ENCODE results near the gene CSRNP3. TPM values are rescaled to one million over a fixed set of nuclear protein-coding genes. Genes with fewer than 3 reads are reported as not detected.

CSRNP3 gene
- total RNA-seq, 1 experiment from 2014 or later: 1.3 TPM

DNA sequence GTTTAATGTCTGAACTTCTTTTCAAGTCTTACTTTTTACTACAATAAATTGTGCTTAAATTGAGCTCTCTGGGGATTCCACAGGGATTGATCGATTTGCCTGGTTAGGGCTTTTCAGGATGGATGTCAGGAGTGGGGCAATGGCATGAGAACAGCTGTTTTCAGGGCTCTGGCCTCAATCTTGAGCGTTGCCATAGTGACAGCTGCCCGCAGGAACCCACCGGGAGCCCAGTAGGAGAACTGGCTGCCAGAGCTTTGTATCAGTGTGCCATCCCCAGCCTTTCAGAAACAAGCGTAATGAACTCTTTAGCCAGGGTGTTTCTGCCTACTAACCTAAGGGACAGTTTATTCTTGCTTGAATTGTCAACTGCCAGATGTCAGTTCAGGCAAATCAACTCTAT, 231.0 kb downstream of the CSRNP3 start:
- no peaks in the 10 kb centered on the region for H3K4me1 ChIP-seq
- no peaks in the 10 kb centered on the region for H3K36me3 ChIP-seq (ENCODE audit: control insufficient read depth, insufficient read depth, low read length)
- TF ChIP-seq, protein P1, sequence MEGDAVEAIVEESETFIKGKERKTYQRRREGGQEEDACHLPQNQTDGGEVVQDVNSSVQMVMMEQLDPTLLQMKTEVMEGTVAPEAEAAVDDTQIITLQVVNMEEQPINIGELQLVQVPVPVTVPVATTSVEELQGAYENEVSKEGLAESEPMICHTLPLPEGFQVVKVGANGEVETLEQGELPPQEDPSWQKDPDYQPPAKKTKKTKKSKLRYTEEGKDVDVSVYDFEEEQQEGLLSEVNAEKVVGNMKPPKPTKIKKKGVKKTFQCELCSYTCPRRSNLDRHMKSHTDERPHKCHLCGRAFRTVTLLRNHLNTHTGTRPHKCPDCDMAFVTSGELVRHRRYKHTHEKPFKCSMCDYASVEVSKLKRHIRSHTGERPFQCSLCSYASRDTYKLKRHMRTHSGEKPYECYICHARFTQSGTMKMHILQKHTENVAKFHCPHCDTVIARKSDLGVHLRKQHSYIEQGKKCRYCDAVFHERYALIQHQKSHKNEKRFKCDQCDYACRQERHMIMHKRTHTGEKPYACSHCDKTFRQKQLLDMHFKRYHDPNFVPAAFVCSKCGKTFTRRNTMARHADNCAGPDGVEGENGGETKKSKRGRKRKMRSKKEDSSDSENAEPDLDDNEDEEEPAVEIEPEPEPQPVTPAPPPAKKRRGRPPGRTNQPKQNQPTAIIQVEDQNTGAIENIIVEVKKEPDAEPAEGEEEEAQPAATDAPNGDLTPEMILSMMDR (IDR thresholded peaks at IDR 0.05; ENCODE audit: insufficient read depth in 1 of 2, low read depth in 1 of 2, low read length in 1 of 2, severe bottlenecking in 1 of 2, unreplicated experiment in 1 of 2): no peak
- ChIA-PET CTCF (interaction anchor here (1.0 to 1.3 kb wide), 2 partner anchors 78 to 174 kb away, joined by 3 to 4 read pairs; no protein-coding TSS in a partner anchor), POLR2A (no interaction called here)
- no peak for DNase-seq
- no peak overlapping the region for H3K27ac Mint-ChIP-seq (ENCODE audit: unreplicated experiment)
- no peaks in the 10 kb centered on the region for H3K9me3 ChIP-seq
- H3K27me3 ChIP-seq (replicated peaks; ENCODE audit: control insufficient read depth, insufficient read depth, low read length): no peaks in the 10 kb centered on the region
- no peaks in the 10 kb centered on the region for H3K9me3 Mint-ChIP-seq (ENCODE audit: unreplicated experiment)
- peaks cover 7% of the 10 kb centered on the region for H3K27me3 Mint-ChIP-seq (ENCODE audit: insufficient read depth, unreplicated experiment)
- intact Hi-C loops (cut with micrococcal nuclease; ENCODE audit: unreplicated experiment): loop anchor here (5.0 kb wide), 1 partner anchor 77 kb away; no protein-coding TSS in a partner anchor
- no peak overlapping the region for H3K4me3 ChIP-seq (ENCODE audit: low read depth, low read length)
- no TSS peak for BruUV-seq (replicated peaks)
- no peaks in the 10 kb centered on the region for H3K4me1 Mint-ChIP-seq (ENCODE audit: low read depth, unreplicated experiment)
- no peaks in the 10 kb centered on the region for H3K36me3 Mint-ChIP-seq (ENCODE audit: insufficient read depth, unreplicated experiment)
- no peak overlapping the region for H3K4me3 Mint-ChIP-seq (ENCODE audit: unreplicated experiment)

DNA sequence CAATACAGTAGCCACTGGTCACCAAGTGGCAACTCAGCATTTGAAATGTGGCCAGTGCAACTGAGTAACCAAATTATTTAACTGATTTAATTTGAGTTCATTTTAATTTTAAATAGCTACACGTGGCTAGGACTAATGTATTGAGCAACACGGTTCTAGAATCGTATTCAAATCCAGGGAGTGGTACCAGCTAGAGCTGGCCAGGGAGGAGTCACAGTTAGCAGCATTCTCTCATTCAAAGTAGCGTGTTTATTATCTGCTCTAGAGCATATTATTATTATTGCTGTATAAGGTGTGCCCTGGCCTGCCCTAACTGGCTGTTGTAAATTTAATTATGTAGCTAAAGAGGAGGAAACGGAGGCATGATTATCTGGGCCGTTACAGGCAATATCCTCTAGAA, 231.6 kb downstream of the CSRNP3 start:
- Mint-ChIP-seq H3K4me3 (ENCODE audit: unreplicated experiment) (no peak overlapping the region), H3K27me3 (ENCODE audit: insufficient read depth, unreplicated experiment) (peaks cover 10% of the 10 kb centered on the region), H3K36me3 (ENCODE audit: insufficient read depth, unreplicated experiment) (no peaks in the 10 kb centered on the region), H3K4me1 (ENCODE audit: low read depth, unreplicated experiment) (no peaks in the 10 kb centered on the region), H3K9me3 (ENCODE audit: unreplicated experiment) (no peaks in the 10 kb centered on the region), H3K27ac (ENCODE audit: unreplicated experiment) (no peak overlapping the region)
- no peaks in the 10 kb centered on the region for H3K4me1 ChIP-seq
- ChIA-PET CTCF (no interaction called here), POLR2A (no interaction called here)
- H3K4me3 ChIP-seq (ENCODE audit: low read depth, low read length): no peak overlapping the region
- DNase-seq: no peak
- H3K9me3 ChIP-seq: no peaks in the 10 kb centered on the region
- no TSS peak for BruUV-seq (replicated peaks)
- TF ChIP-seq, protein P1 (IDR thresholded peaks at IDR 0.05; ENCODE audit: insufficient read depth in 1 of 2, low read depth in 1 of 2, low read length in 1 of 2, severe bottlenecking in 1 of 2, unreplicated experiment in 1 of 2): no peak
- no peaks in the 10 kb centered on the region for H3K27me3 ChIP-seq (replicated peaks; ENCODE audit: control insufficient read depth, insufficient read depth, low read length)
- intact Hi-C loops (cut with micrococcal nuclease; ENCODE audit: unreplicated experiment): loop anchor here (5.0 kb wide), 1 partner anchor 76 kb away; no protein-coding TSS in a partner anchor
- H3K36me3 ChIP-seq (ENCODE audit: control insufficient read depth, insufficient read depth, low read length): no peaks in the 10 kb centered on the region

DNA sequence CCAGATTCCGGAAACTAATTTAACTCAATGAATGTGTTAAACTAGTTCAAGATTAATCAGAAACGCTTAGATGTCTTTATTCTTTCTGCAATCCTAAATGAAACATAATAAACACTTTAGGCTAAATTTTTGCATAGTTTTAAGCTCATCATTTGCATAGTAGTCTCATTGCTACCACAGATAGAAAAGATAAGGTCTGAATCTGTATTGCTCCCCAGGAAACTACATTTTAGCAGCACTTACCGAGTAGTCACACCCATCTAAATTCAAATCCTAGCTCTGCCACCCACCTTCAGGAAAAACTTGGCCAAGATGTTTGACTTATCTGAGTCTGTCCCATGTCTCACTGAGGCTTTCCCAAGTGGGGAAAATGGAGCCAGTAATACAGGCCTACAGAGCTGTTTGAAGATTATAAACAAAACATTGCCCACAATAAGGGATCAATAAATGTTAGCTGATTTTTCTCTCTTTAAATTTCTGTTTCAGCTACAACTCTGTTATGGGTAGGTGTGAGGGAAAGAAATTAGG, 237.5 kb downstream of the CSRNP3 start:
- Mint-ChIP-seq H3K9me3 (ENCODE audit: unreplicated experiment) (peaks cover 18% of the 10 kb centered on the region), H3K4me3 (ENCODE audit: unreplicated experiment) (no peak overlapping the region), H3K27me3 (ENCODE audit: insufficient read depth, unreplicated experiment) (peaks cover 8% of the 10 kb centered on the region), H3K4me1 (ENCODE audit: low read depth, unreplicated experiment) (no peaks in the 10 kb centered on the region), H3K27ac (ENCODE audit: unreplicated experiment) (no peak overlapping the region), H3K36me3 (ENCODE audit: insufficient read depth, unreplicated experiment) (no peaks in the 10 kb centered on the region)
- H3K36me3 ChIP-seq (ENCODE audit: control insufficient read depth, insufficient read depth, low read length): no peaks in the 10 kb centered on the region
- BruUV-seq (replicated peaks): no TSS peak
- TF ChIP-seq, protein P1 (IDR thresholded peaks at IDR 0.05; ENCODE audit: insufficient read depth in 1 of 2, low read depth in 1 of 2, low read length in 1 of 2, severe bottlenecking in 1 of 2, unreplicated experiment in 1 of 2): no peak
- no peaks in the 10 kb centered on the region for H3K4me1 ChIP-seq
- POLR2A ChIA-PET: no interaction called here
- no peaks in the 10 kb centered on the region for H3K9me3 ChIP-seq
- no peak overlapping the region for H3K4me3 ChIP-seq (ENCODE audit: low read depth, low read length)
- CTCF ChIA-PET: no interaction called here
- no peaks in the 10 kb centered on the region for H3K27me3 ChIP-seq (replicated peaks; ENCODE audit: control insufficient read depth, insufficient read depth, low read length)
- intact Hi-C loops (cut with micrococcal nuclease; ENCODE audit: unreplicated experiment): no loop called here
- DNase-seq: no peak

Measured in Caco-2 (cell line).